ENCODE data around the gene HOATZ. TPM values are rescaled to one million over a fixed set of nuclear protein-coding genes. Genes with fewer than 3 reads are reported as not detected.

The HOATZ gene
- total RNA-seq: not detected in 3 replicates

GRCh38 chr11:111514216-111515031, at the start of gene HOATZ:
TSS of gene HOATZ (plus strand) at chr11:111514778. CDS start at chr11:111514785, 7 bp downstream.
- peaks cover 10% of the 10 kb centered on the region for H3K4me1 Mint-ChIP-seq
- DNase-seq (ENCODE audit: low spot score in 2 of 2, unreplicated experiment in 2 of 2): peak in 1 of 2 experiments; percentile 38
- H3K9me3 Mint-ChIP-seq: no peaks in the 10 kb centered on the region
- H3K27me3 Mint-ChIP-seq (ENCODE audit: low read depth): peaks cover 39% of the 10 kb centered on the region
- peak within 1 kb of the TSS; percentile 46 for H3K4me3 Mint-ChIP-seq
- no peaks in the 10 kb centered on the region for H3K36me3 Mint-ChIP-seq
- no peak for TF ChIP-seq CTCF (IDR thresholded peaks at IDR 0.05; ENCODE audit: unreplicated experiment)
- no peak within 1 kb of the TSS for H3K27ac Mint-ChIP-seq

GRCh38 chr11:111465400-111465799, 49.2 kb upstream of the HOATZ start:
- H3K4me1 Mint-ChIP-seq: peaks cover 10% of the 10 kb centered on the region
- DNase-seq (ENCODE audit: low spot score in 2 of 2, unreplicated experiment in 2 of 2): no peak
- no peak for TF ChIP-seq CTCF (IDR thresholded peaks at IDR 0.05; ENCODE audit: unreplicated experiment)
- no peaks in the 10 kb centered on the region for H3K36me3 Mint-ChIP-seq
- H3K9me3 Mint-ChIP-seq: no peaks in the 10 kb centered on the region
- H3K27me3 Mint-ChIP-seq (ENCODE audit: low read depth): peaks cover 28% of the 10 kb centered on the region
- no peak overlapping the region for H3K4me3 Mint-ChIP-seq
- no peak overlapping the region for H3K27ac Mint-ChIP-seq

GRCh38 chr11:111466615-111467014, 48.0 kb upstream of the HOATZ start:
- no peak for DNase-seq (ENCODE audit: low spot score in 2 of 2, unreplicated experiment in 2 of 2)
- no peak for TF ChIP-seq CTCF (IDR thresholded peaks at IDR 0.05; ENCODE audit: unreplicated experiment)
- H3K4me3 Mint-ChIP-seq: no peak overlapping the region
- H3K27me3 Mint-ChIP-seq (ENCODE audit: low read depth): peaks cover 28% of the 10 kb centered on the region
- H3K4me1 Mint-ChIP-seq: no peaks in the 10 kb centered on the region
- H3K36me3 Mint-ChIP-seq: no peaks in the 10 kb centered on the region
- no peaks in the 10 kb centered on the region for H3K9me3 Mint-ChIP-seq
- no peak overlapping the region for H3K27ac Mint-ChIP-seq

- H3K9me3 Mint-ChIP-seq: no peaks in the 10 kb centered on the region
- H3K4me3 Mint-ChIP-seq: no peak overlapping the region
- no peak for TF ChIP-seq CTCF (IDR thresholded peaks at IDR 0.05; ENCODE audit: unreplicated experiment)
- H3K27ac Mint-ChIP-seq: no peak overlapping the region
- no peak for DNase-seq (ENCODE audit: low spot score in 2 of 2, unreplicated experiment in 2 of 2)
- no peaks in the 10 kb centered on the region for H3K4me1 Mint-ChIP-seq
- H3K27me3 Mint-ChIP-seq (ENCODE audit: low read depth): peaks cover 24% of the 10 kb centered on the region
- no peaks in the 10 kb centered on the region for H3K36me3 Mint-ChIP-seq
These were observed 45.4 kb upstream of the HOATZ start for GRCh38 chr11:111469200-111469599.

- no peak overlapping the region for H3K27ac Mint-ChIP-seq
- peaks cover 4% of the 10 kb centered on the region for H3K4me1 Mint-ChIP-seq
- peaks cover 4% of the 10 kb centered on the region for H3K27me3 Mint-ChIP-seq (ENCODE audit: low read depth)
- H3K4me3 Mint-ChIP-seq: no peak overlapping the region
- DNase-seq (ENCODE audit: low spot score in 2 of 2, unreplicated experiment in 2 of 2): no peak
- no peaks in the 10 kb centered on the region for H3K36me3 Mint-ChIP-seq
- peaks cover 4% of the 10 kb centered on the region for H3K9me3 Mint-ChIP-seq
- TF ChIP-seq CTCF (IDR thresholded peaks at IDR 0.05; ENCODE audit: unreplicated experiment): no peak
These were observed 42.4 kb upstream of the HOATZ start for GRCh38 chr11:111472228-111472627.
